GM21360 (cell line): Measurements from ENCODE around the gene OSTN.

ENCODE experiments used
- ATAC-seq: cut with Tn5 transposase; IDR thresholded peaks from one replicate; pipeline ENCODE4 v1.9.1; 2021; ENCODE audit warnings: mild to moderate bottlenecking, moderate library complexity; ENCODE audit not compliant: unreplicated experiment

Gene OSTN

GRCh38 chr3:191303596-191303995 lies 104.6 kb downstream of the OSTN start:
- no peak for ATAC-seq

GRCh38 chr3:191306428-191306827 lies 107.4 kb downstream of the OSTN start:
- no peak for ATAC-seq

- ATAC-seq = no peak
These were observed 108.3 kb downstream of the OSTN start for GRCh38 chr3:191307341-191307740.

- ATAC-seq = no peak
These were observed 114.3 kb downstream of the OSTN start for GRCh38 chr3:191313296-191313695.

GRCh38 chr3:191314109-191314728 lies 115.2 kb downstream of the OSTN start:
- ATAC-seq = no peak
